GM19193 (cell line): ENCODE data around the gene ISM1.

Experiments used
- POLR2A ChIP-seq: IDR thresholded peaks from 4 replicates; pipeline ENCODE4 v1.6.1; 2011; ENCODE audit not compliant: insufficient read depth, insufficient read length; ENCODE audit errors: extremely low read depth

The ISM1 gene

DNA sequence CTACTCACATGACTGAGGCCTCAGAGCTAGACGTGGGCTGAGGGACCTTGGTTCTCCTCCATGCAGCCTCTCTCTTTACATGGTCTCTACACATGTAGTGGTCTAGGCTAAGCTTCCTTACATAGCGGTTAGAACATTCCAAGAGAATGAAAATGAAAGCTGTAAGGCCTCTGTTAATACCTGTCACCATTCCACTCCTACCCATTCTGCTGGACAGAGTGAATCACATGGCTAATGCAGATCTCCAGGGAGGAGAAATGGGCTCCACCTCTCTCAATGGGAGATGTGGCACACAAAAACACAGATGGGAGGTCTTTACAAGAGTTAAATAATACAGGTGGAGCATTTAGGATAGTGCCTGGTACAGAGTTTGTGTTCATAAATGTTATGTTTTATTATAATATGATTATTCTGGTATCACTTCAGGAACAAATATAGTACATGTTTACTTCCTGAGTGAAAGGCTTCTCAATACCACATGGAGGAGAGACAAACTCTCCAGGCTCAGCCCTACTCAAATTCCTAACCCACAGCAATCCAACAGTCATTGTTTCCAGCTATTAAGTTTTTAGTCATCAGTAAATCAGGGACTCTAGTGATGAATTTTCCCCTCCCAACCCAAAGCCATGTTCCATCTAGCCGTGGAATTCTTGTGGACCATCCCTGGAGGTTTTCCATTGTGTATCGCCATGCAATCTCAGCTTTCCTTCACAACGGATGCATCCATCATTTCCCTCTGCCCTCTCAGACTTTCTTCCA is 57.9 kb downstream of the ISM1 start:
- no peak for TF ChIP-seq POLR2A

GRCh38 chr20:13280609-13281324 is 59.7 kb downstream of the ISM1 start:
- TF ChIP-seq POLR2A = no peak

GRCh38 chr20:13283869-13284829 is 63.1 kb downstream of the ISM1 start:
- no peak for TF ChIP-seq POLR2A

DNA sequence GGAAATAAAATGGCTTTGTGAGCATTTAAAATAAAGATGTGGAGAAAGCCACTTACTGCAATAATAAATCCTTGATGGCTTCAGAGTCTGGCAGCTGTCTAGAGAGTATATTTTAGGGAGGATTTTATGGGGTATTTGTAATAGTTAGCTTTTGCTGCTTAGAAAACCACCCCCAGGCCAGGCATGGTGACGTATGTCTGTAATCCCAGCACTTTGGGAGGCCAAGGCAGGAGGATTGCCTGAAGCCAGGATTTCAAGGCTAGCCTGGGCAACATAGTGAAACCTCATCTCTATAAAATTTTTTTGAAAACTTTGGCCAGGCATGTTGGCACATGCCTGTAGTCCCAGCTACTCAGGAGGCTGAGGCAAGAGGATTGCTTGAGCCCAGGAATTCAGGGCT is 63.8 kb downstream of the ISM1 start:
- no peak for TF ChIP-seq POLR2A

DNA sequence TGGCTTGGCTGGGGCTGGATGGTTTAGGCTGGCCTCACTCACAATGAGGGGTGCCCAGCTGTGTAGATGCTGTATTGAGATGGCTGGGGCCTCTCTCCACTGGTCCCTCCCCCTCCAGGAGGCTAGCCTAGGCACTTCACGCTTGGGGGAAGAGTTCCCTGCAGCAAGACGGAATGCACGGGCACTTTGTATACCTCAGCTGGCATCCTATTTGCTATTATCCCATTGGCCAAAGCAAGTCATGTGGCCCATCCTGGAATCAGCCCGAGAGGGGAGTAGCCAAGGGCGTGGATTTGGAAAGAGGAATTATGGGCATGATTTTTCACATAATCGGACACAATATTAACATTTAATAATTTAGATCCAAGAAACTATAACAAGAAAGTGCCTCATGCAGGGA is 64.3 kb downstream of the ISM1 start:
- no peak for TF ChIP-seq POLR2A

GRCh38 chr20:13286052-13286451 is 65.0 kb downstream of the ISM1 start:
- no peak for TF ChIP-seq POLR2A

DNA sequence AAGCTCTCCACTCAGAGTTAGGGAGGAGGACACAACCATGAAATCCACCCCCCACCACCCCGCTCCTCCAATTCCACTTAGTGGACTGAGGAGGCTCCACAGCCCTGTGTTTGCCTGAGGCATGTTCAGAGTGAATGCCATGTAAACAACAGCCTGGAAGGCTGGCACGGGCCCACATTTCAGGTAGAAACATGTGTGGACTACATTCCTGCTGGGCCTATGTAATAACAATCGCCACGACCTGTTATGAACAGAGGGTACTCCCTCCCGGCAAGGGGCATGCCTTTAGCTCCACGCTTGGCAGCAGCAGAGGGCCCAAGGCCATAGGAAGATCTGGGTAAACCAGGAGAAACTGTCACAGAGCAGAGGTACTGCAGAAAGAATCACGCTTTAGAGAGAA is 65.5 kb downstream of the ISM1 start:
- TF ChIP-seq POLR2A = no peak

- TF ChIP-seq POLR2A = no peak
Measured at GRCh38 chr20:13288357-13288756, 67.3 kb downstream of the ISM1 start.

DNA sequence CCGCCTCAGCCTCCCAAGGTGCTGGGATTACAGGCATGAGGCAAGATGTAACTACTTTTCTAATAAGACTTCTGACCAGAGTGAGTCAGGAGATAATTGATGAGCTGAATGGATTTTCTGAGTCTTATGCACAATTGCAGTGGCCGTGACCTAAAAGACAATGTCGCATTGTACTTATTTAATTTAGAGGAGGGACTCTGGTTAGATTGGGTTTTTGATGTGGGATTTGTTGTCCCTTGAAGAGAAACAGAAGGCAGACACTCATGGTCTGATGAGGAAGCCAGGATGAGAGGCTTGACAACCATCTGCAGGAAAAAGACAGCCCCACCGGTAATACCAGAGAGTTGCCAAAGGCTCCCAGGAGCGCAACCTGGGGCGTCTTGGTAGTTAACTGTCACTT is 68.0 kb downstream of the ISM1 start:
- TF ChIP-seq POLR2A = no peak

DNA sequence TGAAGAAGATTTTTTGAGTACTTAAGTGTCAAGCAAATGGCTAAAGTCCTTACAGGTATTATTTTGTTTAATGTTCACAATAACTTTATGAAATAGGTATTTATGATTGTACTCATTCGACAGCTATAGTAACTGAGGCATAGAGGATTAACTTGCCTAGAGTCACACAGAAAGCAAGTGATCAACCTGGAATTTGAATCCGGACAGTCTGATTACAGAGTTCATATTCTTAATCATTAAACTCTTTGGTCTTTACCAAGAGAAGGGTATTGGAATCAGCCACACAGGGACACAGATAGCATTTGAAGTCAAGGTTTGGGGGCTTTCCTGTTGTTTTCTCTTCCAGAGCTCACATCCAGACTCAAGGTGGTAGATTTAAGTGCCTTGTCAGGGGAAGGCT is 69.7 kb downstream of the ISM1 start:
- TF ChIP-seq POLR2A = no peak

DNA sequence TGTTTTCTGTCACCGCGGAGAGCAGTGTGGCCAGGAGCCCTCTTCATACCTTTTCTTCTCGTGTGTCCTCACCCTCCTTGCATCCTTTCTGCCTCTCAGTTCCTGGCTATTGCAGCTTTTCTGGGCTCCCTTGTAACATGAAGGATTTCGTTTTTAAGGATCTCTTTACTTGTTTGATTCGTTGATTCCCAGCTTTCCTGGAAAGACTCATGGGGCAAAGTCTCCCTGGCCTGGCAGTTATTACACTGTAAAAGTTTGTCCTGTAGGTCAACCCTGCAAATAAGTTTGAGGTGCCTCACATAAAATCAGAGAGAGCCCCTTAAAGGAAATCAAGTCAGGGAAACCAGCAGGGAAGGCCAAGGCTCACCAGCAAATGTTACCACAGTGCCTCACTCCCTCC is 70.1 kb downstream of the ISM1 start:
- no peak for TF ChIP-seq POLR2A

DNA sequence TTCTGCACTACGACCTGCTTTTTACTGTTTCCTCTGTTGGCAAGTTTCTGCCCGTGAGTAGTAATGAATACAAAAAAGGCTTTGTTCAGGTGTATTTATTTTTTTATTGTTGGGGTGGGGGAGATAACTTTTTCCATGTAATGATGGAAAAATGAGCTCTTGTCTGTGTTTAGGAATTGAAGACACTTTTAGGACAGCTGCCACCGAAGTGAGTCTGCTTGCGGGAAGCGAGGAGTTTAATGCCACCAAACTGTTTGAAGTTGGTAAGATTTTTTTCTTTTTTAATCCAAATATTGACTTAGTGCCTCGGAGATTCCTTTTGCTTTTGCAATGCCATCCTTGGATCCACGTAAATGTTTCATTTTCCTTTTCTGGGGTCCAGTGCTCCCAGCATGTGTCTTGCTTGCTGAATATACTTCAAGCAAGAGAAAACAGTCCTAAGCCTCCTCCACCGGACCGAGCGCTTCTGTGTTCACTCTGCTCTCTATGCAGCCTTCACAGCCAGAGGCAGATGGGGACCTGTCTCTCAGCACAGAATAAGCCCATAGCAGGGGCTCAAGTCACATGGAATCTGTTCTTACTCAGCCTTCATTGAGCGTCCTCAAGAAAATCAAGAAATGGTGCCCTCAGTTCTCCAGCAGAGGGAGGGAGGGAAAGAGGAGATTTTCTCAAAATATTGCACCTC is 71.3 kb downstream of the ISM1 start:
- TF ChIP-seq POLR2A = no peak

- TF ChIP-seq POLR2A = no peak
Measured at GRCh38 chr20:13294522-13294921, 73.4 kb downstream of the ISM1 start.

- no peak for TF ChIP-seq POLR2A
Measured at GRCh38 chr20:13295637-13296036, 74.6 kb downstream of the ISM1 start.

DNA sequence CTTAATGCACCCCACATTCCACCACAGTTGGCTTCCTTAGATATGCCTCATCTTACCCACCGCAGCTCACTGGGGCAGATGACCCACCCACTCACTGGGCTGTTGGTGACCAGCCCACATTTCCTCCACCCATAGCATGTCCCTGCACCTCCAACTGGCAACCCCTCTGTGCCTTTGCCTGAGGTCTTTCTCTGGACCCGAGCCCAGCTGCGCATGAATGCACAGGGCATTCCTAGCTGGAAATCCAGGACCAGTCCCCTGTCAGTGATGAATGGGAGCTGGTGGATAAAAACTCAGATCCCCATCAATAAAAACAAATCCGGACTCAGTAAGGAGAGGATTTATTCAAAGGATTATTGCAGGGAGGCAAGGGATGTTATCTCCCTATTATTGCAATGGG is 75.0 kb downstream of the ISM1 start:
- no peak for TF ChIP-seq POLR2A
